KOPT-K1 (cell line): ENCODE results near the gene COMMD3.

ENCODE experiments used
- H3K27ac ChIP-seq: fragments of 200-600 bp; sonication (generic); 2 replicates; pipeline ENCODE4 v1.5.1; 2016; ENCODE audit warnings: antibody characterized with exemption, mild to moderate bottlenecking, low read depth, low read length; ENCODE audit not compliant: poor library complexity, severe bottlenecking
- H3K36me3 ChIP-seq: fragments of 200-600 bp; sonication (generic); 2 replicates; pipeline ENCODE4 v1.5.1; 2017; ENCODE audit warnings: antibody characterized with exemption, mild to moderate bottlenecking, low read length, moderate library complexity; ENCODE audit not compliant: insufficient read depth
- H3K9me3 ChIP-seq: fragments of 200-600 bp; sonication (generic); 2 replicates; pipeline ENCODE4 v1.5.1; 2017; ENCODE audit warnings: antibody characterized with exemption, low read length, mild to moderate bottlenecking; ENCODE audit not compliant: insufficient read depth, poor library complexity, severe bottlenecking

The COMMD3 gene

DNA sequence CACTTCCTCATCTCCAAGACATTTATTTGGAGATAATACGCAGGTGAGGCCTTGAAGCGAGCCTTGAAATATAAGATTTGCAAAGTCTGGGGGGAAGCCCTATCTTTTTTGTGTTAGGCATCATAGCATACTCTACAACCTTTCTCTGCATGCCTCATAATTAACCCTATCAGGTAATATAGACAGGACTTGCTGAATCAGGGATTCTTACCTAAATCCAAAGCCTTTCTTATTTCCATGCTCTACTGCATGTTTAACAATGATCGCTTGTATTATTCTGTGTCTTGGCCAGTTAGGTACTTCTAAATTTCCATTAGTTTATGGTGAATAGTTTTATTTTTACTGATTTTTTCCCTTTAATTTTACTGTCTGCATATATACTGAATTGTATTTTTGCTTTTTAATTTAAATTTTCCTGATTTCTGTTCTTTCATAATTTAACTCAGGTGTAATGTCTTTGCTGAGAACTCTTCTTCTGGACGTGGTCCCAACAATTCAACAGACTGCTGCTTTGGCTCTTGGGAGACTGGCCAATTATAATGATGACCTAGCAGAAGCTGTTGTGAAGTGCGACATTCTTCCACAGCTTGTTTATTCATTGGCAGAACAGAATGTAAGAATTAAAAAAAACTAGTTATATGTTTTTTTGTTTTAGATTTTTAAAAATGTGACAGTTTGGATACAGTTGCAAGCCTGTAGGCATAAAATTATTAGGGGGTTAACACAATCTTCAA is 48.4 kb downstream of the COMMD3 start:
- H3K36me3 ChIP-seq: no peaks in the 10 kb centered on the region
- no peaks in the 10 kb centered on the region for H3K9me3 ChIP-seq
- H3K27ac ChIP-seq: no peak overlapping the region

DNA sequence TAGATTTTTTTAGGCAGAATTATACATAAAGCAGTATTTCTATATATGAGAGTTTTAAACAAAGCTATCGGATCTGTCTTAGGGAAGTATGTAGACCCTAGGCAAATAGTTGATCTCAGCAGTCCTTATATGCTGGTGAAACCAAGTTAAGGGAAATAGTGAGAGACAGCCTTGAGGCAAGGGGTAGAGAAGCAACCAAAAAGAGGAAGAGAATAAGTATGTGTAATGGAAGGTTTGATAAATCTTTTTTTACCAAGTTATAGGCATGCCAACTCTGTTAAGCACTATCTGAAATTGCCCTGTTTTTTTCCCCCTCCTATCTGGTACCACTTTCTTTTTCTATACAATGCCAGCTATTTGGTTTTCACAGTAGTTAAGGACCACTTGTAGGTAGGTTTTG is 49.0 kb downstream of the COMMD3 start:
- no peaks in the 10 kb centered on the region for H3K9me3 ChIP-seq
- H3K27ac ChIP-seq: no peak overlapping the region
- H3K36me3 ChIP-seq: no peaks in the 10 kb centered on the region

DNA sequence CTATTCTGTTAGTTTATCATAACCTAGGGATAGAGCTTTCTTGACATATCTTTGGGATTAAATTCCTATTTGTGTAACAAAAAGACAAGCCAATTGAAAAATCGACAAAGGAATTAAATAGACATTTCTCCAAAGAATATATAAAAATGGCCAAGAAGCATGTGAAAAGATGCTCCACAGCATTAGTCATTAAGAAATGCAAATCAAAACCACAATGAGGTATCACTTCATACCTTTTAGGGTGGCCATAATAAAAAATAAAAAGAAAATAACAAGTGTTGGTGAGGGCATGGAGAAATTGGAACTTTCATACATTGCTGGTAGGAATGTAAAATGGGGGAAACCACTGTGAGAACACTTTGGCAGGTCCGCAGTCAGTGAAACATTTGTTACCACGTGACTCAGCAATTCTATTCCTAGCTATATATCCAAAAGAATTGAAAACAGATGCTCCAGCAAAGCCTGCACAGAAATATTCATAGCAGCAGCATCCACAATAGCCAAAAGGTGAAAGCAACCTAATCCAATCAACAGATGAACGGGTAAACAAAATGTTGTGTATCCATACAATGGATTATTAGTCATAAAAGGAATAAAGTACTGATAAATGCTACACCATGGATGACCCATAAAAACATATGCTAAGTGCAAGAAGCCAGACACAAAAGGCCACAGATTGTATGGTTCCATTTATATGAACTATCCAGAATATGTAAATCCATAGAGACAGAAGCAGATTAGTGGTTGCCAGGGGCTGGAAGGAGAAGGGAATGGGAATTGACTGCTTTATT is 49.7 kb downstream of the COMMD3 start:
- Histone ChIP-seq H3K9me3 (no peaks in the 10 kb centered on the region), H3K27ac (no peak overlapping the region), H3K36me3 (no peaks in the 10 kb centered on the region)

DNA sequence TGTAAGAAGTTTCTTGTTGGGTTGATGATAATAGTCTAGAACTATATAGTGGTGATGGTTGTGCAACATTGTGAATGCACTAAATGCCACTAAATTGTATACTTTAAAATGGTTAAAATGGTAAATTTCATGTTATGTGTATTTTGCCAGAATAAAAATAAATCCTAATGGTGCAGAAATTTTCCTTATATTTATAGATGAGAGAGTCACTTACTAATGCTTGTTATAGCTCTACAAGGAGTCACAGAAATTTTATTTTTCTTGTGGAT is 50.2 kb downstream of the COMMD3 start:
- Histone ChIP-seq H3K36me3 (no peaks in the 10 kb centered on the region), H3K27ac (no peak overlapping the region), H3K9me3 (no peaks in the 10 kb centered on the region)

DNA sequence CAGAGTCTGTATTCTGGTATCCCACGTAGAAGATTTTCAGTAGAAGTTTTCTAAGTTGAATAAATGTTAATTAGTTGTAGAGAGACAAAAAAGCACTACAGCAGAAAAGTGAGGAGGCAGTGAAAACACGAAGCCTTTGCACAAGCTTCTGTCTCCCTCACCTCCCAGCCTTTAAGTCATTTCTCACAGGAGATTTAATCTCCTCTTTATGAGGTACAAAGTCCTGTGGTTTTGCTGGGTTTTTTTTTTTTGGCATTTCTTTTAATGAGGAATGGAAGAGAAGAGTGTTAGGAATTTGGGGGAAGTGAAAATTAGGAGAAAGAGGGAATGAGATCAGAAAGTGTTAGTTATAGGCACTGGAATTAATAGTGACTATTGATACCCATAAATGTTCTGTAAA is 50.6 kb downstream of the COMMD3 start:
- Histone ChIP-seq H3K9me3 (no peaks in the 10 kb centered on the region), H3K36me3 (no peaks in the 10 kb centered on the region), H3K27ac (no peak overlapping the region)

DNA sequence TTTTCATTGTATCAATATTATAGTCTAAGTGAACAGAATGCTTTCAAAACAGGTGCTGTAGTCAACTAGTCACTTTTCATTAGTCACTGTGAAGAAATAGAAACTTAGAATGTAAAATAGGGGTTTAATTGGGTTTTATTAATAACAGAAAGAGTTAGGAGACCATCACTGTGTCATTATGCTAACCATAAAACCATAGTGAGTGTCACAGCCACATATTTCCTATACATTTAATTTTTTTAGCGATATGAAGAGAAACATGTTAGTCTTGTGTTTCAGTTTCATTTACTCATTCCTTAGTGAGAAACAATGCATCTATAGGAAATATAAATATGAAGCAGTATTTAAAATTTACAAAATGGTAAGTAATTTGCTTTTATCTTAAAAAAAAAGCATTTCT is 51.3 kb downstream of the COMMD3 start:
- Histone ChIP-seq H3K9me3 (no peaks in the 10 kb centered on the region), H3K27ac (no peak overlapping the region), H3K36me3 (no peaks in the 10 kb centered on the region)

DNA sequence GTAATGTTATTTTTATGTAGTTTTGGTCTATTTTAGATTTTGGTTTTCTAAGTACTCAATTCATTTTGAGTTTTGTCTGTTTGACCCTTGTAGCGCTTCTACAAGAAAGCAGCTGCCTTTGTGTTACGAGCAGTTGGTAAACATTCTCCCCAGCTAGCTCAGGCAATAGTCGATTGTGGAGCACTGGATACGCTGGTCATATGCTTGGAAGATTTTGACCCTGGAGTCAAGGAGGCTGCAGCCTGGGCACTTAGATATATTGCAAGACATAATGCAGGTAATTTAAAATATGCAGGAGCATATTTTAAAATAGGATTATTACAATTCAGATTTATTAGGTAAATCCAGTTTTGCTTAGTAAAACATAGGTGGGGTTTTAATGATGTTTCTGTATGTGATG is 52.2 kb downstream of the COMMD3 start:
- Histone ChIP-seq H3K36me3 (no peaks in the 10 kb centered on the region), H3K9me3 (no peaks in the 10 kb centered on the region), H3K27ac (no peak overlapping the region)

DNA sequence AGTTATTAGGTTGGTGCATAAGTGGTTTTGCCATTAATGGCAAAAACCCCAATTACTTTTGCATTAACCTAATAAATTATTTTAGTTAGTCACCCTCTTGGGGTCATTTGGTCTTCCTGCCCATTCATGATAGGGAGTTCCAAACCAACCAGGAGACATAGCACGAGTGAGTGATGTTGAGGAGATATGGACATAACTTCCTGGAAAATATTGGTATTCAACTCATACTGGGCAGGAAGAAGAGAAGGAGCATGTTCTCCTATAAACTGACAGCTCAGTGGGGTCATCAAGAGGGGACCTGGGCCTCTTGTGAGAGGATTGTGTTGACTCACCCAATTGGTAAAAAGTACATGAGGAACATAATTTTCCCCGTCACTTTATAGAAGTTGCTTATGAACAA is 52.8 kb downstream of the COMMD3 start:
- H3K9me3 ChIP-seq: no peaks in the 10 kb centered on the region
- no peak overlapping the region for H3K27ac ChIP-seq
- no peaks in the 10 kb centered on the region for H3K36me3 ChIP-seq

DNA sequence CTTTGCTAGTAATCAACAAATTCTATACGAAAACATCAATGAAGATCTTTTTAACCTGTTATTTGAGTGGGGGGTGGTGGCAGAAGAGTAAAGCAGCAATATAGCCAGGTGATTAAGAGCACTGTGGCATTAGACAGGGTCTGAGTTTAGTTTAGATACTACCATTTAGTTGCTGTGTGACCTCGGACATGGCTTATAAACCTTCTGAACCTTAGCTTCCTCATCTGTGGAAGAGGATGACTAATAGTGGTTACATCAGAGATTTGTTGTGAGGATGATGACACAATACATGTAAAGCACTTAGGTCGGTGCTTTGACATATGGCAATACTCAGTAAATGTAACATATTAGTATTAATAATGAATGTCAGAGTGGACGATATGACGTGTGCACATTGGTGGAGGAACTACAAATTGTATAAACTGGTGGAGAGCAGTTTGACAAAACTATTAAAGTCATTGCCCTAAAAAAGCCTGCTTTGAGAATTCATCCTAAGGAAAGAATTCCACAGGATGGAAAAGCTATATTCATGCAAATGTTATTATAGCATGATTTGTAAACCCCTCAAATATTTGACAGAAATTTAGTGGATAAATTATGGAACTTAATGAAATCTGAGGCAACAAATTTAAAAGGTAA is 53.4 kb downstream of the COMMD3 start:
- H3K27ac ChIP-seq: no peak overlapping the region
- H3K9me3 ChIP-seq: no peaks in the 10 kb centered on the region
- no peaks in the 10 kb centered on the region for H3K36me3 ChIP-seq
